ENCODE measurements around the gene DEFB121.

The DEFB121 gene

DNA sequence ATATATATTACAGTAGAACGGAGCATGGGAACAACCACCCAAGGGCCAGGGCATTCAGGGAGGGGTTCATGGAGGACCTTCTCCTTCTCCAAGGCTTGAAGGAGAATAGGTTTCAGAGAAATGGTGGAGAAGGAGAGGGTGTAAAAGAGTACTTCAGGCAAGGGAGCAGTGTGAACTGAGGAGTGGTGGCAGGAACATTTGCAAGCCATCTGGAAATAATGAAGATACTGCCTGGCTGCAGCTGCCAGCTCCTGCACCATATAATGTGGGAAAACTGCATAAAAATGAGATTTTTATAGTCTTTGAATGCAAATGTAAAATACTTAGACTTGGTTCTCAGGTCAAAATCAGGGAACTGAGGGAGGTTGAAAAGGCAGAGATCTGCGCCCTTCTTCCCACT, 9.6 kb upstream of the DEFB121 start:
- no peaks in the 10 kb centered on the region for H3K9me3 ChIP-seq (ENCODE audit: severe bottlenecking)
- no peak for TF ChIP-seq CTCF (IDR thresholded peaks at IDR 0.05; ENCODE audit: low read depth, low read length)
- H3K27ac ChIP-seq = no peak overlapping the region
- DNase-seq = no peak
- H3K27me3 ChIP-seq (ENCODE audit: insufficient read depth, low read depth, severe bottlenecking) = peaks cover 6% of the 10 kb centered on the region
- no peaks in the 10 kb centered on the region for H3K36me3 ChIP-seq
- H3K4me3 ChIP-seq (ENCODE audit: low read depth, low read length) = no peak overlapping the region

DNA sequence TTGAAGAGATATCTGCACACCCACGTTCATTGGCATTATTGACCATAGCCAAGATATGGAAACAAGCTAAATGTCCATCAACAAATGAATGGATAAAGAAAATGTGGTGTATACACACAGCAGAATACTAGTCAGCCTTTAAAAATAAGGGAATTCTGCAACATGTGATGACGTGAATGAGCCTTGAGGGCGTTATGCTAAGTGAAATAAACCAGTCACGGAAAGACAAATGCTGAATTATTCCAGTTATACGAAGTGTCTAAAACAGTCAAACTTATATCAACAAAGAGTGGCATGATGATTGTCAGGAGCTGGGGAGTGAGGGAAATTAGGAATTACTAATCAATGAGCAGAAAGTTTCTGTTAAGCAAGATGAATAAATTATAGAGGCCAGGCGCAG, 8.4 kb upstream of the DEFB121 start:
- TF ChIP-seq CTCF (IDR thresholded peaks at IDR 0.05; ENCODE audit: low read depth, low read length) = no peak
- DNase-seq = no peak

DNA sequence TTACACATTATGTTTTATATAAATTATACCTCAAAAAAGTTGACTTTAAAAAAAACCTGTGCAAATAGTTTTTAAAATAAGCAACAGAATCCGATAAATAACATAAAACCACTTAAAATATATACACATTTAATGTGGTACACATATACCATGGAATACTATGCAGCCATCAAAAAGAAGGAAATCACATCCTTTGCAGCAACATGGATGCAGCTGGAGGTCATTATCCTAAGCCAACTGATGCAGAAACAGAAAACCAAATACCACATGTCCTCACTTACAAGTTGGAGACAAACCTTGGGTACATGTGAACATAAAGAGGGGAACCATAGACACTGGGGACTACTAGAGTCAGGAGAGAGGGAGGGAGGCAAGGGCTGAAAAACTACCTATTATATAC, 4.0 kb upstream of the DEFB121 start:
- no peak for TF ChIP-seq CTCF (IDR thresholded peaks at IDR 0.05; ENCODE audit: low read depth, low read length)
- Histone ChIP-seq H3K9me3 (ENCODE audit: severe bottlenecking) (no peaks in the 10 kb centered on the region), H3K4me3 (ENCODE audit: low read depth, low read length) (no peak overlapping the region), H3K27ac (no peak overlapping the region), H3K27me3 (ENCODE audit: insufficient read depth, low read depth, severe bottlenecking) (peaks cover 8% of the 10 kb centered on the region), H3K36me3 (no peaks in the 10 kb centered on the region)
- DNase-seq = no peak

More for the DNA sequence above, 8.4 kb upstream of the DEFB121 start:
- Histone ChIP-seq H3K9me3 (ENCODE audit: severe bottlenecking) (no peaks in the 10 kb centered on the region), H3K36me3 (no peaks in the 10 kb centered on the region), H3K27ac (no peak overlapping the region), H3K4me3 (ENCODE audit: low read depth, low read length) (no peak overlapping the region), H3K27me3 (ENCODE audit: insufficient read depth, low read depth, severe bottlenecking) (peaks cover 6% of the 10 kb centered on the region)

DNA sequence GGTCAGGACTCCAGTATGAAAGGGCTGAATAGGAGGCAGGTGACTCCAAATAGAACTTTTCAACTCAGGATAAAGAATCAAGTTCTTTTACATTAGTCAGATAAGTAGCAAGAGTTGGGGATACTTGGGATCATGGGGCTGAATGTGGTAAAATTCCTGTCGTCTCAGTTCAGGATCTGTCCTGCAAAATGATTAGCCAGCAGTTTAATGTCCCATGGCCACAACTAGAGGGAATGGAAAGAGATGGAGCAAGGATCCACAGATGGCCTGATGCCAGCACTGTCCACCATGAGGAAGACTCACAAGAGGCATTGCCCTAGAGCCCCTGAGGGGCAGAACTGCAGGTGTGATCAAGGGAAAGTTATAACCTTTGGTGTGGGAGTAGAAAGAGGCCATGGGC, 2.1 kb downstream of the DEFB121 start:
- Histone ChIP-seq H3K27me3 (ENCODE audit: insufficient read depth, low read depth, severe bottlenecking) (peaks cover 5% of the 10 kb centered on the region), H3K36me3 (no peaks in the 10 kb centered on the region), H3K9me3 (ENCODE audit: severe bottlenecking) (no peaks in the 10 kb centered on the region), H3K27ac (no peak overlapping the region), H3K4me3 (ENCODE audit: low read depth, low read length) (no peak overlapping the region)
- TF ChIP-seq CTCF (IDR thresholded peaks at IDR 0.05; ENCODE audit: low read depth, low read length) = no peak
- no peak for DNase-seq

GRCh38 chr20:31394900-31395299, 11.1 kb downstream of the DEFB121 start:
- no peak overlapping the region for H3K27ac ChIP-seq
- H3K4me3 ChIP-seq (ENCODE audit: low read depth, low read length) = no peak overlapping the region
- H3K9me3 ChIP-seq (ENCODE audit: severe bottlenecking) = no peaks in the 10 kb centered on the region
- TF ChIP-seq CTCF (IDR thresholded peaks at IDR 0.05; ENCODE audit: low read depth, low read length) = no peak
- peaks cover 6% of the 10 kb centered on the region for H3K27me3 ChIP-seq (ENCODE audit: insufficient read depth, low read depth, severe bottlenecking)
- no peak for DNase-seq
- H3K36me3 ChIP-seq = no peaks in the 10 kb centered on the region

DNA sequence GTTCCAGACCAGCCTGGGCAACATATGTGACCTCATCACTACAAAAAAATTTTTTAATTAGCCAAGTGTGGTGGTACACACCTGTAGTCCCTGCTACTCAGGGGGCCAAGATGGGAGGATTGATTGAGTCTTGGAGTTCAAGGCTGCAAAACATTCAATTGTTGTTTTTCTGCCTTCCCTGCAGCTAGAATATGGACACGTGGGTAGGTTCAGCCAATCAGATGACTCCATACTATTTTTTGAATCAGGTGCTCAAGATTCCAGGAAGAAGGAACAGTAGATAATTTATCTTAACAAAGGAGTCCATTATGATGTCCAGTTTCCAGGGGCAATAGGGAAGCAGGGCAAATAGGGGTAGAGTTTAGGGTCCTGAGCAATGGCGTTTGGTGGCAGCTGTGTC, 13.2 kb downstream of the DEFB121 start:
- H3K4me3 ChIP-seq (ENCODE audit: low read depth, low read length) = no peak overlapping the region
- no peak for DNase-seq
- no peaks in the 10 kb centered on the region for H3K9me3 ChIP-seq (ENCODE audit: severe bottlenecking)
- no peak for TF ChIP-seq CTCF (IDR thresholded peaks at IDR 0.05; ENCODE audit: low read depth, low read length)
- no peak overlapping the region for H3K27ac ChIP-seq
- no peaks in the 10 kb centered on the region for H3K36me3 ChIP-seq
- peaks cover 6% of the 10 kb centered on the region for H3K27me3 ChIP-seq (ENCODE audit: insufficient read depth, low read depth, severe bottlenecking)

Data from WERI-Rb-1 (cell line).